Upper lobe of left lung (tissue), 4 donors: ENCODE results near the gene PDK1.

Source experiments
- CTCF ChIP-seq, 6 experiments: fragments of 450-650 bp in 4 of 6; fragments of 200-600 bp in 2 of 6; sonication (generic) in 2 of 6; IDR thresholded peaks; one replicate each; pipeline ENCODE4 v1.5.1; 2016 to 2019; ENCODE audit warnings: antibody characterized with exemption in 6 of 6
- POLR2A ChIP-seq, 4 donors: fragments of 450-650 bp; IDR thresholded peaks; one replicate each; pipeline ENCODE4 v1.5.1; 2016 to 2017; ENCODE audit warnings: antibody characterized with exemption in 4 of 4, mild to moderate bottlenecking in 2 of 4

- TF ChIP-seq CTCF (IDR thresholded peaks at IDR 0.05) (no peak), POLR2A (IDR thresholded peaks at IDR 0.05) (no peak)
Observed at GRCh38 chr2:172655838-172656573, 100.1 kb downstream of the PDK1 start.
